Neural progenitor cell (in vitro differentiated cells): Measurements from ENCODE around the gene TRAPPC4. TPM values are rescaled to one million over a fixed set of nuclear protein-coding genes. Genes with fewer than 3 reads are reported as not detected.
A peak's percentile ranks its signal among the peaks of the same experiment; 100 is the strongest.

ENCODE experiments used
- DNase-seq: peaks from one replicate; pipeline ENCODE4 v3.0.0-alpha.2; 2016; ENCODE audit warnings: low spot score
- H2AFZ ChIP-seq: fragments of 200-600 bp; sonication (generic); replicated peaks from 2 replicates; pipeline ENCODE4 v1.6.1; 2016; ENCODE audit warnings: antibody characterized with exemption
- H3F3A ChIP-seq: fragments of 200-600 bp; sonication (generic); 2 replicates; pipeline ENCODE4 v1.6.1; 2016; ENCODE audit warnings: antibody characterized with exemption, low read depth
- H3K27ac ChIP-seq: fragments of 200-600 bp; sonication (generic); 2 replicates; pipeline ENCODE4 v1.5.1; 2016; ENCODE audit warnings: mild to moderate bottlenecking
- H3K27me3 ChIP-seq: fragments of 200-600 bp; sonication (generic); 2 replicates; pipeline ENCODE4 v1.6.1; 2016; ENCODE audit warnings: mild to moderate bottlenecking, moderate library complexity
- H3K36me3 ChIP-seq: fragments of 200-600 bp; sonication (generic); 2 replicates; pipeline ENCODE4 v1.5.1; 2016
- H3K4me1 ChIP-seq: fragments of 200-600 bp; sonication (generic); 2 replicates; pipeline ENCODE4 v1.6.1; 2016; ENCODE audit warnings: mixed run types
- H3K4me2 ChIP-seq: fragments of 200-600 bp; sonication (generic); 2 replicates; pipeline ENCODE4 v1.6.1; 2016
- H3K4me3 ChIP-seq: fragments of 200-600 bp; sonication (generic); 2 replicates; pipeline ENCODE4 v1.5.1; 2016
- H3K79me2 ChIP-seq: fragments of 200-600 bp; sonication (generic); 2 replicates; pipeline ENCODE4 v1.6.1; 2016; ENCODE audit warnings: low read depth
- H3K9ac ChIP-seq: fragments of 200-600 bp; sonication (generic); 2 replicates; pipeline ENCODE4 v1.6.1; 2016
- H3K9me3 ChIP-seq: fragments of 200-600 bp; sonication (generic); 2 replicates; pipeline ENCODE4 v1.5.1; 2016; ENCODE audit warnings: low read depth
- H4K20me1 ChIP-seq: fragments of 200-600 bp; sonication (generic); 2 replicates; pipeline ENCODE4 v1.6.1; 2016; ENCODE audit warnings: low read depth
- H3K27ac Mint-ChIP-seq: 3 replicates; pipeline ENCODE4 v1.8.0; 2021; ENCODE audit warnings: mixed read lengths
- H3K27me3 Mint-ChIP-seq: 2 replicates; pipeline ENCODE4 v1.8.0; 2022; ENCODE audit warnings: low read depth, mild to moderate bottlenecking, inconsistent platforms, moderate library complexity, mixed read lengths; ENCODE audit not compliant: insufficient read depth
- H3K36me3 Mint-ChIP-seq: 3 replicates; pipeline ENCODE4 v1.8.0; 2021; ENCODE audit warnings: mixed read lengths
- H3K4me1 Mint-ChIP-seq: 3 replicates; pipeline ENCODE4 v1.8.0; 2021; ENCODE audit warnings: mixed read lengths
- H3K4me3 Mint-ChIP-seq: 3 replicates; pipeline ENCODE4 v1.8.0; 2021; ENCODE audit warnings: mild to moderate bottlenecking, moderate library complexity, mixed read lengths
- H3K9me3 Mint-ChIP-seq: 3 replicates; pipeline ENCODE4 v1.8.0; 2020; ENCODE audit warnings: mixed read lengths
- EZH2 ChIP-seq: fragments of 200-600 bp; sonication (generic); IDR thresholded peaks from 2 replicates; pipeline ENCODE4 v1.6.1; 2017; ENCODE audit warnings: antibody characterized with exemption, mild to moderate bottlenecking, moderate library complexity
- EZH2phosphoT487 ChIP-seq: fragments of 200-600 bp; sonication (generic); IDR thresholded peaks from 2 replicates; pipeline ENCODE4 v1.6.1; 2017; ENCODE audit warnings: antibody characterized with exemption
- total RNA-seq: library from RNA; depleted of rRNA; stranded (reverse); fragments of >200 nt; gene quantifications from 2 replicates; pipeline ENCODE4 v1.2.3, GENCODE V29; 2015; ENCODE audit warnings: low replicate concordance
- TF ChIP-seq, protein P1 (sequence below): fragments of 200-600 bp; sonication (generic); IDR thresholded peaks from 2 replicates; pipeline ENCODE4 v1.5.1; 2017; ENCODE audit warnings: antibody characterized with exemption, mild to moderate bottlenecking

Gene TRAPPC4
- total RNA-seq, 1 donor from 2014 or later = 53.5 TPM

DNA sequence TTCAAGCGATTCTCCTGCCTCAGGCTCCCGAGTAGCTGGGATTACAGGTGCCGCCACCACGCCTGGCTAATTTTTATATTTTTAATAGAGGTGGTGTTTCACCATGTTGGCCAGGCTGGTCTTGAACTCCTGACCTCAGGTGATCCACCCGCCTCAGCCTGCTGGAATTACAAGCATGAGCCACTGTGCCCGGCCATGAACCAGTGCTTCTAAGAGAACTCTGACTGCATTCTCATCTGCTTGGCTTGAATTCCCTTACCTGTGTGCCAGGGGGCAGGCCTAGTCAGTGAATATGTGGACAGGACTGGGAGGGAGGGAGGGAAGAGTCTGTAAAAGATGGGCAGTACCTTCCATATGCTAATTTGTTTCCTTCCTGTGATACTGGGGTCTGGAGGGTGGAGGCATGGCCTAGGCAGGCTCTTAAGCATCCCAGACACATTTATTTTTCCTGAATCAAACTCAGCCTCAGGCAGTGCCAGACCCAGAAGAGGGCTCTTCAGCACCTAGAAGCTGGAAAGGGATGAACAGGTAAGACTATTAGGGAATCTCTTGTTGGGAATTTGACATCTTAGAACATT, 7.0 kb upstream of the TRAPPC4 start:
- Histone ChIP-seq H3K4me3 (no peak overlapping the region), H3K4me2 (no peak overlapping the region), H3K9me3 (no peaks in the 10 kb centered on the region), H3K27me3 (no peaks in the 10 kb centered on the region), H3K4me1 (peaks cover 3% of the 10 kb centered on the region), H3K79me2 (peaks cover 23% of the 10 kb centered on the region), H3K27ac (peak overlapping the region; percentile 46), H2AFZ (no peak overlapping the region), H4K20me1 (peaks cover 14% of the 10 kb centered on the region), H3K9ac (no peak overlapping the region), H3K36me3 (peaks cover 13% of the 10 kb centered on the region), H3F3A (peaks cover 55% of the 10 kb centered on the region)
- Mint-ChIP-seq H3K27ac (no peak overlapping the region), H3K4me3 (no peak overlapping the region), H3K36me3 (peaks cover 37% of the 10 kb centered on the region), H3K27me3 (no peaks in the 10 kb centered on the region), H3K9me3 (no peaks in the 10 kb centered on the region), H3K4me1 (peaks cover 6% of the 10 kb centered on the region)
- no peak for TF ChIP-seq EZH2
- TF ChIP-seq, protein P1, sequence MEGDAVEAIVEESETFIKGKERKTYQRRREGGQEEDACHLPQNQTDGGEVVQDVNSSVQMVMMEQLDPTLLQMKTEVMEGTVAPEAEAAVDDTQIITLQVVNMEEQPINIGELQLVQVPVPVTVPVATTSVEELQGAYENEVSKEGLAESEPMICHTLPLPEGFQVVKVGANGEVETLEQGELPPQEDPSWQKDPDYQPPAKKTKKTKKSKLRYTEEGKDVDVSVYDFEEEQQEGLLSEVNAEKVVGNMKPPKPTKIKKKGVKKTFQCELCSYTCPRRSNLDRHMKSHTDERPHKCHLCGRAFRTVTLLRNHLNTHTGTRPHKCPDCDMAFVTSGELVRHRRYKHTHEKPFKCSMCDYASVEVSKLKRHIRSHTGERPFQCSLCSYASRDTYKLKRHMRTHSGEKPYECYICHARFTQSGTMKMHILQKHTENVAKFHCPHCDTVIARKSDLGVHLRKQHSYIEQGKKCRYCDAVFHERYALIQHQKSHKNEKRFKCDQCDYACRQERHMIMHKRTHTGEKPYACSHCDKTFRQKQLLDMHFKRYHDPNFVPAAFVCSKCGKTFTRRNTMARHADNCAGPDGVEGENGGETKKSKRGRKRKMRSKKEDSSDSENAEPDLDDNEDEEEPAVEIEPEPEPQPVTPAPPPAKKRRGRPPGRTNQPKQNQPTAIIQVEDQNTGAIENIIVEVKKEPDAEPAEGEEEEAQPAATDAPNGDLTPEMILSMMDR = no peak
- TF ChIP-seq EZH2phosphoT487 = no peak
- DNase-seq = no peak

DNA sequence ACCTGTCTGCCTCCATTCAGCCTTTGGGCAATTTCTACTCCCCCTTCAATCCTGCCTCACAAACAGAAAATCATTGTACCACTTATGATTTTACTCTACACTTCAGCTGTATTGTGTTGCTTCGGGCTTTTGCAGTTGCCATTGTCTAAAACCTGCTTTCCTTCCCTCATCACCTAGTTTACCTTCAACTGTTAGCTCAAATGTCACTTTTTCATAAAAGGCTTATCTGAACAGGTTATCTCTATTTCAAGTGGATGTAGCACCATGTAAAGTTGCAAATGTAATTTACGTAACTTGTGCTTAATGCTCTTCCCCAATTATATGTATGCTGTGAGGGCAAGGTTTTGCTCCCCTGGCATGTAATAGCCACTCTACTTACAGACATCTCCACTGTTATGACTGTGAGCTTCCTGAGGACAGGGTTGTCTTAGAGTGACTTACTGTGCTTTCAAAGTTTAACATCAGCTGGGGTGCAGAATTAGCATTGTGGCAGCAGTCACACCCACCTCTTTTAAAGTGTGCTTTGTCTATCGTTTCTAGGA, 5.9 kb upstream of the TRAPPC4 start:
- Histone ChIP-seq H3K27me3 (no peaks in the 10 kb centered on the region), H3K9ac (no peak overlapping the region), H3K4me3 (no peak overlapping the region), H3K9me3 (no peaks in the 10 kb centered on the region), H3K4me2 (no peak overlapping the region), H2AFZ (no peak overlapping the region), H3F3A (peaks cover 66% of the 10 kb centered on the region), H4K20me1 (peaks cover 26% of the 10 kb centered on the region), H3K4me1 (peaks cover 10% of the 10 kb centered on the region), H3K36me3 (peaks cover 13% of the 10 kb centered on the region), H3K27ac (peak overlapping the region; percentile 46), H3K79me2 (peaks cover 34% of the 10 kb centered on the region)
- H3K4me1 Mint-ChIP-seq = peaks cover 12% of the 10 kb centered on the region
- H3K9me3 Mint-ChIP-seq = no peaks in the 10 kb centered on the region
- peaks cover 2% of the 10 kb centered on the region for H3K27me3 Mint-ChIP-seq
- H3K27ac Mint-ChIP-seq = no peak overlapping the region
- H3K36me3 Mint-ChIP-seq = peaks cover 32% of the 10 kb centered on the region
- no peak for DNase-seq
- no peak for TF ChIP-seq EZH2phosphoT487
- TF ChIP-seq EZH2 = no peak
- TF ChIP-seq, protein P1 = no peak
- no peak overlapping the region for H3K4me3 Mint-ChIP-seq

DNA sequence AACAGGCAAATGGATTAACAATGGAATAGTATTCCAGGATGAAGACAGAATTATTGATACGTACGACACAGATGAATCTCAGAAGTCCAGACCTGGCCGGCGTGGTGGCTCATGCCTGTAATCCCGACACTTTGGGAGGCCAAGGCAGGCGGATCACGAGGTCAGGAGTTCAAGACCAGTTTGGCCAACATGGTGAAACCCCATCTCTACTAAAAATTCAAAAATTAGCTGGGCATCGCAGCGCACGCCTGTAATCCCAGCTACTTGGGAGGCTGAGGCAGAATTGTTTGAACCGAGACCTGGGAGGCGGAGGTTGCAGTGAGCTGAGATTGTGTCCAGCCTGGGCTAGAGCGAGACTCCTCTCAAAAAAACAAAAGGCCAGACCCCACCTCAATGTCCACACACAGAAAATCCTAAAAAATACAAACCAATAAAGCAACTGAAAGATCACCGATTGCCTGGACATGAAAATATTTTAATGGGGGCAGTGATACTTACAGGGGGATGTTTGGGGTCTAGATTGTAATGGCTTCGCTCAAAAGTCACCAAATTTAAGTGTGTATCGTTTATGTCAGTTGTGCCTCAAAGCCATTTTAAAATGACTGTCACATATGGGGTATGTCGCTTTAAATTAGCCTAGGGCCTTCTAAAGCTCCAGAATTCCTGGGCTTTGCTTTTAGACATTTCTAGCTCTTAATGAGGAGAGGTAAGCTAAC, 4.2 kb upstream of the TRAPPC4 start:
- DNase-seq = no peak
- Histone ChIP-seq H3K27me3 (no peaks in the 10 kb centered on the region), H3K4me1 (peaks cover 10% of the 10 kb centered on the region), H2AFZ (no peak overlapping the region), H3K27ac (no peak overlapping the region), H3K9me3 (no peaks in the 10 kb centered on the region), H3K79me2 (peaks cover 47% of the 10 kb centered on the region), H3F3A (peaks cover 80% of the 10 kb centered on the region), H4K20me1 (peaks cover 28% of the 10 kb centered on the region), H3K9ac (no peak overlapping the region), H3K4me2 (no peak overlapping the region), H3K36me3 (peaks cover 13% of the 10 kb centered on the region), H3K4me3 (no peak overlapping the region)
- peaks cover 29% of the 10 kb centered on the region for H3K36me3 Mint-ChIP-seq
- H3K27me3 Mint-ChIP-seq = peaks cover 2% of the 10 kb centered on the region
- H3K4me1 Mint-ChIP-seq = peaks cover 15% of the 10 kb centered on the region
- H3K4me3 Mint-ChIP-seq = no peak overlapping the region
- no peaks in the 10 kb centered on the region for H3K9me3 Mint-ChIP-seq
- TF ChIP-seq EZH2phosphoT487 (no peak), EZH2 (no peak)
- TF ChIP-seq, protein P1 = no peak
- H3K27ac Mint-ChIP-seq = no peak overlapping the region
